Keratinocyte (primary cell): ENCODE measurements around the gene BNIP1. TPM values are rescaled to one million over a fixed set of nuclear protein-coding genes. Genes with fewer than 3 reads are reported as not detected.
"Not testable (repeated sequence)": the region's sequence is repeated elsewhere in the genome, so short reads cannot be mapped to it uniquely, and the experiment has no call there.

Experiments
- DNase-seq: peaks from one replicate; pipeline ENCODE4 v3.0.0-alpha.2; 2011; ENCODE audit warnings: low read depth, missing footprints, low spot score
- FAIRE-seq: peaks from 2 replicates; lab custom pipeline; 2011; peaks lifted over from hg19 to GRCh38; lab: Jason Lieb, UNC
- H2AFZ ChIP-seq: 2 replicates; pipeline ENCODE4 v1.6.0; 2012; ENCODE audit warnings: low read length, control low read depth, inconsistent platforms; ENCODE audit not compliant: control insufficient read depth
- H3K27ac ChIP-seq: 2 replicates; pipeline ENCODE4 v1.5.1; 2011; ENCODE audit warnings: low read length; ENCODE audit not compliant: control insufficient read depth, insufficient read depth
- H3K27me3 ChIP-seq: 3 replicates; pipeline ENCODE4 v1.6.0; 2011; ENCODE audit warnings: low read length; ENCODE audit not compliant: control insufficient read depth, insufficient read depth; ENCODE audit errors: extremely low read depth
- H3K36me3 ChIP-seq, 2 experiments: 2 replicates in 1 of 2; 3 replicates in 1 of 2; pipeline ENCODE4 v1.5.1; 2011; ENCODE audit warnings: low read length in 2 of 2, mild to moderate bottlenecking in 1 of 2; ENCODE audit not compliant: control insufficient read depth in 2 of 2, insufficient read depth in 2 of 2; ENCODE audit errors: extremely low read depth in 1 of 2
- H3K4me1 ChIP-seq: 3 replicates; pipeline ENCODE4 v1.5.1; 2011; ENCODE audit warnings: low read length; ENCODE audit not compliant: control insufficient read depth, insufficient read depth; ENCODE audit errors: extremely low read depth
- H3K4me2 ChIP-seq: 3 replicates; pipeline ENCODE4 v1.6.0; 2011; ENCODE audit warnings: low read depth, low read length; ENCODE audit not compliant: control insufficient read depth, insufficient read depth; ENCODE audit errors: extremely low read depth
- H3K4me3 ChIP-seq, 3 experiments: fragments of 200-600 bp in 1 of 3; sonication (generic) in 1 of 3; 2 replicates in 2 of 3; 3 replicates in 1 of 3; pipeline ENCODE4 v1.5.1; 2011 to 2016; ENCODE audit warnings: low read length in 3 of 3, mild to moderate bottlenecking in 3 of 3, control low read depth in 2 of 3, inconsistent platforms in 1 of 3, low read depth in 1 of 3, mixed read lengths in 1 of 3, mixed run types in 1 of 3, moderate library complexity in 1 of 3; ENCODE audit not compliant: control insufficient read depth in 2 of 3, insufficient read depth in 2 of 3; ENCODE audit errors: extremely low read depth in 1 of 3
- H3K79me2 ChIP-seq: 2 replicates; pipeline ENCODE4 v1.6.0; 2012; ENCODE audit warnings: low read length; ENCODE audit not compliant: control insufficient read depth, insufficient read depth
- H3K9ac ChIP-seq: 3 replicates; pipeline ENCODE4 v1.6.0; 2011; ENCODE audit warnings: low read length; ENCODE audit not compliant: control insufficient read depth, insufficient read depth; ENCODE audit errors: extremely low read depth
- H3K9me1 ChIP-seq: 3 replicates; pipeline ENCODE4 v1.6.0; 2011; ENCODE audit warnings: low read length; ENCODE audit not compliant: control insufficient read depth, insufficient read depth; ENCODE audit errors: extremely low read depth
- H3K9me3 ChIP-seq: 2 replicates; pipeline ENCODE4 v1.5.1; 2012; ENCODE audit warnings: low read depth, low read length; ENCODE audit not compliant: control insufficient read depth
- H4K20me1 ChIP-seq: 3 replicates; pipeline ENCODE4 v1.6.0; 2011; ENCODE audit warnings: low read length; ENCODE audit not compliant: control insufficient read depth, insufficient read depth; ENCODE audit errors: extremely low read depth
- EZH2 ChIP-seq: IDR thresholded peaks from one replicate; pipeline ENCODE4 v1.6.1; 2012; ENCODE audit warnings: inconsistent platforms, mild to moderate bottlenecking, low read length, moderate library complexity
- dilution Hi-C: fragments of 300-500 bp; cut with MboI; formaldehyde crosslinking; loops from one replicate; pipeline ENCODE4 v1.7.0; 2020; ENCODE audit warnings: low sequenced_read_pairs; ENCODE audit not compliant: extremely low pct_ligation_motif_present
- polyA plus RNA-seq, 5 experiments: library from polyadenylated mRNA; depleted of rRNA in 3 of 5; stranded (reverse) in 3 of 5; stranded (forward) in 1 of 5; unstranded in 1 of 5; fragments of >200 nt; gene quantifications; 1 replicate in 1 of 5; 2 replicates in 3 of 5; 3 replicates in 1 of 5; pipeline versions ENCODE4 v1.2.1 to v1.2.3, GENCODE V29; 2011 to 2012; ENCODE audit warnings: missing spikeins in 2 of 5, low read depth in 1 of 5, low replicate concordance in 1 of 5
- TF ChIP-seq, protein P1 (sequence below), 3 experiments: IDR thresholded peaks in 1 of 3; conservative IDR thresholded peaks in 1 of 3; optimal IDR thresholded peaks in 1 of 3; 2 replicates in 2 of 3; 3 replicates in 1 of 3; pipeline versions ENCODE3 to v1.5.1; 2011; ENCODE audit warnings: low read length in 3 of 3, mild to moderate bottlenecking in 3 of 3, moderate library complexity in 2 of 3, control low read depth in 1 of 3, inconsistent platforms in 1 of 3; ENCODE audit not compliant: insufficient read depth in 2 of 3; ENCODE audit errors: extremely low read depth in 1 of 3

BNIP1 gene
- polyA plus RNA-seq, 1 donor (not counting 4 experiments of a cell fraction or from before 2014, with no cell fraction given) = 18.2 TPM

GRCh38 chr5:173123416-173123815, 20.9 kb upstream of the BNIP1 start:
- H3K9me3 ChIP-seq = no peaks in the 10 kb centered on the region

GRCh38 chr5:173132166-173132565, 12.2 kb upstream of the BNIP1 start:
- FAIRE-seq, dilution Hi-C loops, H3K27me3 ChIP-seq, H3K4me2 ChIP-seq, H3K9ac ChIP-seq, H3K9me1 ChIP-seq, H4K20me1 ChIP-seq, H3K4me3 ChIP-seq, H3K36me3 ChIP-seq, H3K79me2 ChIP-seq, H3K27ac ChIP-seq, DNase-seq, H3K4me1 ChIP-seq, H3K9me3 ChIP-seq, H2AFZ ChIP-seq: not testable (repeated sequence)

More at GRCh38 chr5:173123416-173123815, 20.9 kb upstream of the BNIP1 start:
- Histone ChIP-seq H3K4me2 (no peak overlapping the region), H3K4me1 (no peaks in the 10 kb centered on the region), H3K27ac (no peak overlapping the region), H3K27me3 (no peaks in the 10 kb centered on the region), H3K9ac (no peak overlapping the region), H4K20me1 (no peaks in the 10 kb centered on the region), H3K4me3 (no peak overlapping the region), H3K79me2 (no peaks in the 10 kb centered on the region), H3K36me3 (no peaks in the 10 kb centered on the region), H2AFZ (no peak overlapping the region), H3K9me1 (no peaks in the 10 kb centered on the region)
- dilution Hi-C loops = no loop called here
- no peak for TF ChIP-seq EZH2
- TF ChIP-seq, protein P1, sequence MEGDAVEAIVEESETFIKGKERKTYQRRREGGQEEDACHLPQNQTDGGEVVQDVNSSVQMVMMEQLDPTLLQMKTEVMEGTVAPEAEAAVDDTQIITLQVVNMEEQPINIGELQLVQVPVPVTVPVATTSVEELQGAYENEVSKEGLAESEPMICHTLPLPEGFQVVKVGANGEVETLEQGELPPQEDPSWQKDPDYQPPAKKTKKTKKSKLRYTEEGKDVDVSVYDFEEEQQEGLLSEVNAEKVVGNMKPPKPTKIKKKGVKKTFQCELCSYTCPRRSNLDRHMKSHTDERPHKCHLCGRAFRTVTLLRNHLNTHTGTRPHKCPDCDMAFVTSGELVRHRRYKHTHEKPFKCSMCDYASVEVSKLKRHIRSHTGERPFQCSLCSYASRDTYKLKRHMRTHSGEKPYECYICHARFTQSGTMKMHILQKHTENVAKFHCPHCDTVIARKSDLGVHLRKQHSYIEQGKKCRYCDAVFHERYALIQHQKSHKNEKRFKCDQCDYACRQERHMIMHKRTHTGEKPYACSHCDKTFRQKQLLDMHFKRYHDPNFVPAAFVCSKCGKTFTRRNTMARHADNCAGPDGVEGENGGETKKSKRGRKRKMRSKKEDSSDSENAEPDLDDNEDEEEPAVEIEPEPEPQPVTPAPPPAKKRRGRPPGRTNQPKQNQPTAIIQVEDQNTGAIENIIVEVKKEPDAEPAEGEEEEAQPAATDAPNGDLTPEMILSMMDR (optimal IDR thresholded peaks at IDR 0.05 in 1 of 3, IDR thresholded peaks at IDR 0.05 in 1 of 3, conservative IDR thresholded peaks at IDR 0.05 in 1 of 3; ENCODE audit: extremely low read depth in 1 of 3, insufficient read depth in 2 of 3, low read length in 3 of 3) = no peak
- FAIRE-seq (no peak), DNase-seq (no peak)

DNA sequence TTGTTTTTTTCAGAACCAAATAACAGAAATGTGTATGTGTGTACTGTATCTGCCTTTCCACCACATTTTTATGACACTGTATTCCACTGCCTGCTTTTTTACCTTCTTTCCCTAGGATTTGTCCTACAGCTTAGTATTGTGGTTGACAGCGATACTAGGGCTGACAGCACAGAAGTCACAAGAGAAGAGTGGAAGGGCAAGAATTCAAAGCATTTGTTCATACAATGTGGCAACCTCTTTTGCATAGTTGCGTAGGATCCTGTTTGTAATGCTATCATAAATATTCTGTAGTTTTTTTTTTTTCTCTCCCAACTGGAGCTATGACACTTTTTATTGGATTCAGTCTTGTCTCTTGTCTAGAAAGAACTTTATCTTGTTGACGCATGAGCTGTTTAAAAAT, 5.6 kb upstream of the BNIP1 start:
- dilution Hi-C loops = no loop called here

More for the DNA sequence above, 5.6 kb upstream of the BNIP1 start:
- Histone ChIP-seq H3K27ac (no peak overlapping the region), H2AFZ (no peak overlapping the region), H3K4me1 (no peaks in the 10 kb centered on the region), H3K36me3 (no peaks in the 10 kb centered on the region), H3K79me2 (no peaks in the 10 kb centered on the region), H3K9ac (no peak overlapping the region), H3K27me3 (no peaks in the 10 kb centered on the region), H3K9me1 (no peaks in the 10 kb centered on the region), H3K4me2 (no peak overlapping the region), H4K20me1 (no peaks in the 10 kb centered on the region), H3K4me3 (no peak overlapping the region), H3K9me3 (no peaks in the 10 kb centered on the region)
- FAIRE-seq (no peak), DNase-seq (no peak)
- no peak for TF ChIP-seq EZH2
- TF ChIP-seq, protein P1 (optimal IDR thresholded peaks at IDR 0.05 in 1 of 3, IDR thresholded peaks at IDR 0.05 in 1 of 3, conservative IDR thresholded peaks at IDR 0.05 in 1 of 3; ENCODE audit: extremely low read depth in 1 of 3, insufficient read depth in 2 of 3, low read length in 3 of 3) = no peak
